GM12801 (cell line): ENCODE measurements around the gene DUS2.

Source experiments
- CTCF ChIP-seq: IDR thresholded peaks from one replicate; pipeline ENCODE4 v1.5.1; 2011; ENCODE audit warnings: control low read depth; ENCODE audit not compliant: insufficient read length; ENCODE audit errors: extremely low read depth

The DUS2 gene

GRCh38 chr16:68078701-68079375 is 55.8 kb downstream of the DUS2 start:
- TF ChIP-seq CTCF: no peak

- TF ChIP-seq CTCF: no peak
Observed at GRCh38 chr16:68079376-68079625, 56.2 kb downstream of the DUS2 start.

- TF ChIP-seq CTCF: no peak
Observed at GRCh38 chr16:68079626-68080344, 56.7 kb downstream of the DUS2 start.

GRCh38 chr16:68081861-68082628 is 59.0 kb downstream of the DUS2 start:
- TF ChIP-seq CTCF: no peak

GRCh38 chr16:68082629-68083238 is 59.6 kb downstream of the DUS2 start:
- TF ChIP-seq CTCF: no peak

GRCh38 chr16:68083239-68083781 is 60.2 kb downstream of the DUS2 start:
- TF ChIP-seq CTCF: no peak
